ENCODE results near the gene FOXP3. TPM values are rescaled to one million over a fixed set of nuclear protein-coding genes. Genes with fewer than 3 reads are reported as not detected.

Gene FOXP3
- total and polyA plus RNA-seq, 2 donors (not counting 1 experiment from before 2014, with no cell fraction given): under 0.01 TPM; not detected in 1

- H3K36me3 ChIP-seq (ENCODE audit: control insufficient read depth, insufficient read depth, low read length): no peaks in the 10 kb centered on the region
- H3K9me3 ChIP-seq (ENCODE audit: control insufficient read depth, insufficient read depth, low read depth, low read length): no peaks in the 10 kb centered on the region
Observed at GRCh38 chrX:49238735-49239134, 25.8 kb downstream of the FOXP3 start.

GRCh38 chrX:49237060-49237459 is 27.4 kb downstream of the FOXP3 start:
- H3K27ac ChIP-seq (ENCODE audit: insufficient read depth, low read length): no peak overlapping the region
- H3K9ac ChIP-seq (ENCODE audit: insufficient read depth, low read length): no peak overlapping the region
- no peaks in the 10 kb centered on the region for H4K20me1 ChIP-seq (ENCODE audit: control insufficient read depth, extremely low read depth, insufficient read depth, low read length)
- H3K9me3 ChIP-seq (ENCODE audit: control insufficient read depth, insufficient read depth, low read depth, low read length): no peaks in the 10 kb centered on the region
- H3K27me3 ChIP-seq (ENCODE audit: control insufficient read depth, insufficient read depth, low read length): no peaks in the 10 kb centered on the region
- H3K4me1 ChIP-seq (ENCODE audit: control insufficient read depth, extremely low read depth, insufficient read depth, low read length): no peaks in the 10 kb centered on the region
- no peak overlapping the region for H2AFZ ChIP-seq (ENCODE audit: low read length)
- H3K4me3 ChIP-seq (replicated peaks in 1 of 4; ENCODE audit: control extremely low read depth in 1 of 4, insufficient read depth in 1 of 4, low read depth in 3 of 4, low read length in 4 of 4): no peak overlapping the region
- TF ChIP-seq EZH2 (IDR thresholded peaks at IDR 0.05; ENCODE audit: low read length, missing control alignments): no peak
- no peak for TF ChIP-seq CTCF (conservative IDR thresholded peaks at IDR 0.05 in 1 of 2, IDR thresholded peaks at IDR 0.05 in 1 of 2; ENCODE audit: low read depth in 1 of 2, low read length in 2 of 2)
- H3K36me3 ChIP-seq (ENCODE audit: control insufficient read depth, insufficient read depth, low read length): no peaks in the 10 kb centered on the region
- DNase-seq (ENCODE audit: low read depth in 2 of 2): no peak
- no peak overlapping the region for H3K4me2 ChIP-seq (ENCODE audit: extremely low read depth, insufficient read depth, low read length)
- no peaks in the 10 kb centered on the region for H3K79me2 ChIP-seq (ENCODE audit: control insufficient read depth, insufficient read depth, low read length)

More at GRCh38 chrX:49238735-49239134, 25.8 kb downstream of the FOXP3 start:
- H3K27me3 ChIP-seq (ENCODE audit: control insufficient read depth, insufficient read depth, low read length): no peaks in the 10 kb centered on the region
- H3K4me3 ChIP-seq (replicated peaks in 1 of 4; ENCODE audit: control extremely low read depth in 1 of 4, insufficient read depth in 1 of 4, low read depth in 3 of 4, low read length in 4 of 4): no peak overlapping the region
- no peak overlapping the region for H3K27ac ChIP-seq (ENCODE audit: insufficient read depth, low read length)
- no peak for TF ChIP-seq EZH2 (IDR thresholded peaks at IDR 0.05; ENCODE audit: low read length, missing control alignments)
- TF ChIP-seq CTCF (conservative IDR thresholded peaks at IDR 0.05 in 1 of 2, IDR thresholded peaks at IDR 0.05 in 1 of 2; ENCODE audit: low read depth in 1 of 2, low read length in 2 of 2): no peak
- no peaks in the 10 kb centered on the region for H4K20me1 ChIP-seq (ENCODE audit: control insufficient read depth, extremely low read depth, insufficient read depth, low read length)
- no peaks in the 10 kb centered on the region for H3K79me2 ChIP-seq (ENCODE audit: control insufficient read depth, insufficient read depth, low read length)
- H2AFZ ChIP-seq (ENCODE audit: low read length): no peak overlapping the region
- H3K4me2 ChIP-seq (ENCODE audit: extremely low read depth, insufficient read depth, low read length): no peak overlapping the region
- DNase-seq (ENCODE audit: low read depth in 2 of 2): no peak
- no peaks in the 10 kb centered on the region for H3K4me1 ChIP-seq (ENCODE audit: control insufficient read depth, extremely low read depth, insufficient read depth, low read length)
- H3K9ac ChIP-seq (ENCODE audit: insufficient read depth, low read length): no peak overlapping the region

GRCh38 chrX:49233887-49234555 is 30.5 kb downstream of the FOXP3 start:
- H3K9ac ChIP-seq (ENCODE audit: insufficient read depth, low read length): no peak overlapping the region
- no peak for TF ChIP-seq EZH2 (IDR thresholded peaks at IDR 0.05; ENCODE audit: low read length, missing control alignments)
- no peak for TF ChIP-seq CTCF (conservative IDR thresholded peaks at IDR 0.05 in 1 of 2, IDR thresholded peaks at IDR 0.05 in 1 of 2; ENCODE audit: low read depth in 1 of 2, low read length in 2 of 2)
- peak overlapping the region; percentile 44 for H3K4me2 ChIP-seq (ENCODE audit: extremely low read depth, insufficient read depth, low read length)
- H3K4me1 ChIP-seq (ENCODE audit: control insufficient read depth, extremely low read depth, insufficient read depth, low read length): no peaks in the 10 kb centered on the region
- no peaks in the 10 kb centered on the region for H4K20me1 ChIP-seq (ENCODE audit: control insufficient read depth, extremely low read depth, insufficient read depth, low read length)
- no peak for DNase-seq (ENCODE audit: low read depth in 2 of 2)
- no peaks in the 10 kb centered on the region for H3K9me3 ChIP-seq (ENCODE audit: control insufficient read depth, insufficient read depth, low read depth, low read length)
- H3K4me3 ChIP-seq (replicated peaks in 1 of 4; ENCODE audit: control extremely low read depth in 1 of 4, insufficient read depth in 1 of 4, low read depth in 3 of 4, low read length in 4 of 4): no peak overlapping the region
- no peak overlapping the region for H3K27ac ChIP-seq (ENCODE audit: insufficient read depth, low read length)
- no peaks in the 10 kb centered on the region for H3K27me3 ChIP-seq (ENCODE audit: control insufficient read depth, insufficient read depth, low read length)
- no peaks in the 10 kb centered on the region for H3K79me2 ChIP-seq (ENCODE audit: control insufficient read depth, insufficient read depth, low read length)
- no peaks in the 10 kb centered on the region for H3K36me3 ChIP-seq (ENCODE audit: control insufficient read depth, insufficient read depth, low read length)
- no peak overlapping the region for H2AFZ ChIP-seq (ENCODE audit: low read length)
